Tibial nerve (tissue), 4 donors: ENCODE results near the gene PTPRD. TPM values are rescaled to one million over a fixed set of nuclear protein-coding genes. Genes with fewer than 3 reads are reported as not detected.

ENCODE experiments used
- DNase-seq, 2 donors: peaks; one replicate each; pipeline ENCODE4 v3.0.0-alpha.2; 2019; ENCODE audit warnings: low spot score in 2 of 2
- H3K27ac ChIP-seq, 4 donors: fragments of 200-600 bp; sonication (generic) in 3 of 4; one replicate each; pipeline ENCODE4 v1.5.1; 2017 to 2019; ENCODE audit warnings: mild to moderate bottlenecking in 1 of 4
- H3K27me3 ChIP-seq, 2 donors: fragments of 200-600 bp; sonication (generic) in 1 of 2; one replicate each; pipeline versions ENCODE4 v1.5.1 to v1.6.0; 2017 to 2019
- H3K36me3 ChIP-seq, 3 donors: fragments of 200-600 bp; sonication (generic); one replicate each; pipeline ENCODE4 v1.5.1; 2018 to 2019
- H3K4me1 ChIP-seq, 4 donors: fragments of 200-600 bp; sonication (generic) in 3 of 4; one replicate each; pipeline ENCODE4 v1.5.1; 2017 to 2019
- H3K4me3 ChIP-seq, 4 donors: fragments of 200-600 bp; sonication (generic) in 3 of 4; one replicate each; pipeline ENCODE4 v1.5.1; 2017 to 2019; ENCODE audit warnings: mild to moderate bottlenecking in 1 of 4, moderate library complexity in 1 of 4
- H3K9me3 ChIP-seq, 4 donors: fragments of 200-600 bp; sonication (generic) in 3 of 4; one replicate each; pipeline ENCODE4 v1.5.1; 2017 to 2019
- CTCF ChIP-seq, 5 experiments: fragments of 200-600 bp in 3 of 5; fragments of 450-650 bp in 2 of 5; sonication (generic) in 3 of 5; IDR thresholded peaks; one replicate each; pipeline ENCODE4 v1.5.1; 2016 to 2019; ENCODE audit warnings: antibody characterized with exemption in 5 of 5, mild to moderate bottlenecking in 3 of 5, moderate library complexity in 2 of 5
- EP300 ChIP-seq, 2 donors: sonication (generic); formaldehyde crosslinking; IDR thresholded peaks; one replicate each; pipeline ENCODE4 v1.6.1; 2017; ENCODE audit warnings: antibody characterized with exemption in 2 of 2, mild to moderate bottlenecking in 1 of 2
- POLR2A ChIP-seq, 2 donors: fragments of 450-650 bp; IDR thresholded peaks; one replicate each; pipeline ENCODE4 v1.6.1; 2017; ENCODE audit warnings: antibody characterized with exemption in 2 of 2, mild to moderate bottlenecking in 2 of 2, moderate library complexity in 2 of 2
- WGBS, 2 donors: methylation state at CpG; one replicate each; pipeline ENCODE4 v1.1.5; 2018; 5-methylcytosine and 5-hydroxymethylcytosine counted together
- total RNA-seq, 4 donors: library from RNA; depleted of rRNA; stranded (reverse); fragments of >200 nt; gene quantifications; one replicate each; pipeline ENCODE4 v1.1.0, GENCODE V29; 2016

The PTPRD gene
- total RNA-seq, 4 donors from 2014 or later, result 1.7 to 13.2 (median 5.1) TPM

- no peaks in the 10 kb centered on the region for H3K9me3 ChIP-seq
- H3K36me3 ChIP-seq, result no peaks in the 10 kb centered on the region
- no peak for DNase-seq
- H3K4me1 ChIP-seq, result peaks cover 0 to 7% (median 3%) of the 10 kb centered on the region in 4 donors
- no peak overlapping the region for H3K27ac ChIP-seq
- 9 to 36% methylated on average over 2 of the region's 2 CpGs for WGBS, 2 donors
- no peak overlapping the region for H3K4me3 ChIP-seq
- H3K27me3 ChIP-seq, result no peaks in the 10 kb centered on the region
- TF ChIP-seq POLR2A (IDR thresholded peaks at IDR 0.05), result no peak
- no peak for TF ChIP-seq CTCF (IDR thresholded peaks at IDR 0.05)
- TF ChIP-seq EP300 (IDR thresholded peaks at IDR 0.05), result no peak
Measured at GRCh38 chr9:8750639-8751051, 1862.2 kb downstream of the PTPRD start.

- no peaks in the 10 kb centered on the region for H3K4me1 ChIP-seq
- H3K27me3 ChIP-seq, result no peaks in the 10 kb centered on the region
- no peak for DNase-seq
- H3K36me3 ChIP-seq, result no peaks in the 10 kb centered on the region
- TF ChIP-seq CTCF (IDR thresholded peaks at IDR 0.05), result no peak
- no peak for TF ChIP-seq EP300 (IDR thresholded peaks at IDR 0.05)
- TF ChIP-seq POLR2A (IDR thresholded peaks at IDR 0.05), result no peak
- H3K9me3 ChIP-seq, result no peaks in the 10 kb centered on the region
- no peak overlapping the region for H3K4me3 ChIP-seq
- H3K27ac ChIP-seq, result no peak overlapping the region
- WGBS, 2 donors, result 85 to 91% methylated on average over 5 of the region's 5 CpGs
Measured at GRCh38 chr9:8745347-8745746, 1867.5 kb downstream of the PTPRD start.

GRCh38 chr9:8738945-8739344, 1873.9 kb downstream of the PTPRD start:
- Histone ChIP-seq H3K36me3 (no peaks in the 10 kb centered on the region), H3K27ac (no peak overlapping the region), H3K27me3 (no peaks in the 10 kb centered on the region), H3K4me1 (peaks cover 0 to 6% (median 0%) of the 10 kb centered on the region in 4 donors), H3K9me3 (no peaks in the 10 kb centered on the region), H3K4me3 (no peak overlapping the region)
- TF ChIP-seq EP300 (IDR thresholded peaks at IDR 0.05) (no peak), CTCF (IDR thresholded peaks at IDR 0.05) (no peak)
- WGBS, 2 donors, result 62 to 64% methylated on average over 2 of the region's 2 CpGs
- DNase-seq, result no peak

- WGBS, 2 donors, result 81 to 84% methylated on average over 5 of the region's 5 CpGs
- no peaks in the 10 kb centered on the region for H3K27me3 ChIP-seq
- no peak overlapping the region for H3K4me3 ChIP-seq
Measured at GRCh38 chr9:8736805-8737204, 1876.0 kb downstream of the PTPRD start.

GRCh38 chr9:8734760-8735159, 1878.0 kb downstream of the PTPRD start:
- no peak for TF ChIP-seq POLR2A (IDR thresholded peaks at IDR 0.05)
- TF ChIP-seq EP300 (IDR thresholded peaks at IDR 0.05), result peak in 1 of 2 donors; percentile 21
- WGBS, 2 donors, result 54 to 67% methylated on average over 5 of the region's 5 CpGs
- Histone ChIP-seq H3K9me3 (no peaks in the 10 kb centered on the region), H3K27ac (no peak overlapping the region), H3K4me1 (peaks cover 0 to 15% (median 3%) of the 10 kb centered on the region in 4 donors), H3K36me3 (no peaks in the 10 kb centered on the region), H3K4me3 (no peak overlapping the region), H3K27me3 (no peaks in the 10 kb centered on the region)
- DNase-seq, result no peak

More at GRCh38 chr9:8736805-8737204, 1876.0 kb downstream of the PTPRD start:
- H3K36me3 ChIP-seq, result no peaks in the 10 kb centered on the region
- no peaks in the 10 kb centered on the region for H3K9me3 ChIP-seq
- TF ChIP-seq POLR2A (IDR thresholded peaks at IDR 0.05), result no peak
- TF ChIP-seq CTCF (IDR thresholded peaks at IDR 0.05), result no peak
- TF ChIP-seq EP300 (IDR thresholded peaks at IDR 0.05), result no peak
- H3K27ac ChIP-seq, result no peak overlapping the region
- H3K4me1 ChIP-seq, result peaks cover 0 to 15% (median 3%) of the 10 kb centered on the region in 4 donors
- DNase-seq, result no peak
